GM21717 (cell line): ENCODE results near the gene GRAMD4.

Experiments used
- ATAC-seq: cut with Tn5 transposase; IDR thresholded peaks from one replicate; pipeline ENCODE4 v1.9.1; 2021; ENCODE audit warnings: mild to moderate bottlenecking, moderate library complexity; ENCODE audit not compliant: unreplicated experiment

GRAMD4 gene

DNA sequence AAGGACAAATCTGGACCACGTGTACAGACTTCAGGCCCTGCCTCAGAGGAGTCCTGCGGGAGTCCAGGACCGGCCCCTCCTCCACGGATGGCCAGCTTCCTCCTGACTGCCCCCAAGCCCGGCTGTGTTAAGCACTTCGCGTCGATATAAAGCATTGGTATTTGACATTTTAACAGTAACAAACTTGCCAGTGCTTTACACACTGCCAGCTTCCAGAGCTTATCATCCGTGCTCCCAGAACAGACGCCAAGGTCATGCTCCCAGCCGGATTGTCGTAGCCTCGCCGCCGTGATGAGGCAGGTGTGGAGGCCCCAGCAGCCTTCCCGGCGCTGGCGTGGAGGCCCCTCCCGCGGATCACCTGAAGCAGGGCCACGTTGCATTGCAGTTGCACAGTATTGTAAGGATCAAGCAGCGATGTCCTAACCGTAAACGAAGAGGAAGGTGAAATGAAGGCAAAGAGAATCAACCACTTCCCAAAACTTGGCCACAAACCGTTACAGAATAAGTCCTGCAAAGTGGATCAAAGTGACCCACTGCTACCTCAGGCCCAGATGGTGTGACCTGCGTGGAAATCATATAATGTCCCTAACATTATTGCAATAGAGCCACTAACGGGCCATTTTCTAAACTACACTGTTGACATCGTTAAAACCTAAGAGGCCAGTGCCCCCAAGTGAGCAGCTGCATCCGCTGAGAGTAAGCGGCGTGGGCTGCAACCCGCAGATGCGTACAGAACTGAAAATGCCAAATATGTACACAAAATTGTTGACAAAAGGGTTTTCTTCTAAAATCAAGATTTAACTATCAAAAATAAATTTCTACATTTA, 66.2 kb downstream of the GRAMD4 start:
- no peak for ATAC-seq

DNA sequence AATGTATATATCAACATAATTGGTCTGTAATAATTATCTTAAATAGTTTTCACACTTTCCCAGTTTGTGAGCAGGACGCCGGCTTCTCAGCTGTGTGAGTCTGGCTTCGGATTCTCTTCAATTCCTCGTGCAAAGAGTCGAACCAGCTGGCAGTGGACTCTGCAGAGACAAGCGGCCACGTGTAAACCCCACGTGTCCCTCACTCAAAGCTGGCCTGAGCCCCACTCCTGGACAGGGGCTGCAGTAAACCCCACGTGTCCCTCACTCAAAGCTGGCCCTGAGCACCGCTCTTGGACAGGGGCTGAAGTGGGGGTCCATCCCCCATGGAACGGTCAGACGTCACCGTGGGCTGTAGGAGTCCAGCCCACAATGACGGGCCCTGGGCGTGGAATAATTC, 66.9 kb downstream of the GRAMD4 start:
- no peak for ATAC-seq

DNA sequence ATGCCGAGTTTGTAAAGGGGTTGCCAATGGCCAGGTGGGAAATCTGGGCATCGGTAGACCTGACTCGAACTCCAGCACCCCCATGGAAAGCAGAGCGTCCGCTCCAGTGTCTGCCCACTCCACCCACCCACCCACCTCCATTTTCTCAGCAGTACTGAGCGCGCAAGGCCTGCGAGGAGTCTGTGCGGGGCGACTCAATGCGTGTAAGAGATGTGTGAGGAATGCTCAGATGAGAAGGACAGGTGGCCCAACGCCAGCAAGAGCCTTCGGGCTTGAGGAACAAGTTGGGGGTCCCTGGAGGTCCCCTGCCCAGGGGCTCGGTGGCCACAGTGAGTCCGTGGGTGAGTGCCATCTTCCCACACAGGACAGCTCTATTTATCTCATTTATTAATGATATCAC, 67.3 kb downstream of the GRAMD4 start:
- no peak for ATAC-seq

DNA sequence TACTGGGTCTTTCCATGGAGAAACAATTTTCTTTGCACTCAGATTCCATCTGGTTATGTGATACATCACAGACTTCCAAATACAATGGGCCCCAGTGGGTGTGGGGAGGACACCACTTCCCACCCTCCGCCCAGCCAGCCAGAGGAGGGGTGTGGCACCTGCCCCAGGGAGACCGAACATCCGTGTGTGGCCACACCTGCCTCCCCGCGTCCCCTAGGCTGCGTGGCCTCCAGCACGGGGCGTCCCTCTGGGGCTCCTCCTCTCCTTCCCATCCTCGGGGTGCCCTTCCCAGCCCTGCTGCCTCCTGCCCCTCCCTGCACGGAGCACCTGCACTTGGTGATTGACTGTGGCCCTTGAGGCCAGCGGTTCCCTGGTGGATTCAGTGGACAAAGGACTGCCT, 68.8 kb downstream of the GRAMD4 start:
- no peak for ATAC-seq

DNA sequence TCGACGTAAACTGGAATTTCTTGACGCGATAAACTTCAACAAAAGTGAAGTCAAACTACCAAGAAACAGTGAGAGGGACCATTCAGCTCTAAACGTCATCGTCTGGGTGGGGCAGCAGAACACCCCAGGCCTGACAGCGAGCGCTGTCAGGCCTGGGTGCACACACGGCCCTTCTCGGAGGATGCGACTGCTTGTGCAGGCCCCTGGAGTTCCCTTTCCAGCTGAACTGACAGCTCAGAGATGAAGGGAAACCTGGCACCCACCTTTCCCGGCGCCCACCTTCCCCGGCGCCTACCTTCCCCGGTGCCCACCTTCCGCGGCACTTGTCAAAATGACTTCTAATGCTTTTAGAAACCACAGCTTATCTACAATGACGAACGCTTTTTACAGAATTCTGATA, 70.0 kb downstream of the GRAMD4 start:
- no peak for ATAC-seq

DNA sequence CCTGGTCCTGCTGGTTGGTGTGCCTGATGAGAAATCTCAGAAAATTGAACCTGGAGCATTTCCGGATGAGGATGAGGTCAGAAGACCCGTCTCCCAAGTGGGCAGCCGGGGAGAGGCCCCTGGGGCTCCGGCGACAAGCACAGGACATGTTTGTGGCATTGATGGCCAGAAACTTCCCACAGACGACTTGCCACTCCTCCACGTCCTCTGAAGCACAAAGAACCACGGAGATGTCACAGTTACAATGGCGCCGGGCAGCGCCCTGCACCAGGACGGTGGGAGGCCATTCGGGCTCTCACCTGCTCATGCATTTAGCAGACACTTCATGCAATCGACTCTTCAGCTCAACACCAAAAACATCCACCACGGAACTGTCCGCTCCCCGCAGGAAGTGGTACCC, 71.4 kb downstream of the GRAMD4 start:
- ATAC-seq = no peak

DNA sequence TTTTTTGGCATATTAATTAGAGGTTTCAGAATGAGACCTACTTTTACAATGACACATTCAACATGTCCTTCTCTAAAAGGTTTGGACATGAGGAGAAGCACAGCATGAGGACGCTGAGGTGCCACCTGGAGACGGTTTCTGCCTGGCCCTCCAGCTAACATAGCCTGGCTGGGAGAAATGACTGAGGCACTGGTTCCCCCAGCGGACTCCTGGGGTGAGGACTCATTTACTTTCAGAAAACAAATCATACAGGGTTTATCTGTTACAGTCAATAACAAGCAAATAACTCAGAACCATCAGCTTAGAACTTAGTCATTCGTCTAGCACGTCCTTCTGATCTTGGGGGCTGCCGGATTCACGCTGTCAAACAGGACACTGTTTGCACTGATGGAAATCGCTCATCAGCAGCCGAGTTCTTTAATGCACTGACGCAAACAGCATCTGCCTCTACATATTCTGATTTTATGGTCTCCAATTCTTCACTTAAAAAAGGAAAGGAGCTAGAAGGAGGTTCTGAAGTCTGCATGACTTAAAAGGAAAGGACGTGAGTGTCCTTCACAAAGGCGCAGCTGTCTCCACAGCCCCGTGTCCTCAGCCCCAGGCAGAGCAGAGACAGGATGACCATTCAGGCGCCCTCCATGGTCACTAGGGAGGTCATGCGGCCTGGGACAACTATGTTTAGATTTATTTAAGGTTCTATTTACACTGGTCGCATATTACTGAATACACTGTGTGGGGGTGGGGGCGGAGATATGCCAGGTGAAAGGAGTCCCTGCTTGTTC, 73.6 kb downstream of the GRAMD4 start:
- no peak for ATAC-seq

DNA sequence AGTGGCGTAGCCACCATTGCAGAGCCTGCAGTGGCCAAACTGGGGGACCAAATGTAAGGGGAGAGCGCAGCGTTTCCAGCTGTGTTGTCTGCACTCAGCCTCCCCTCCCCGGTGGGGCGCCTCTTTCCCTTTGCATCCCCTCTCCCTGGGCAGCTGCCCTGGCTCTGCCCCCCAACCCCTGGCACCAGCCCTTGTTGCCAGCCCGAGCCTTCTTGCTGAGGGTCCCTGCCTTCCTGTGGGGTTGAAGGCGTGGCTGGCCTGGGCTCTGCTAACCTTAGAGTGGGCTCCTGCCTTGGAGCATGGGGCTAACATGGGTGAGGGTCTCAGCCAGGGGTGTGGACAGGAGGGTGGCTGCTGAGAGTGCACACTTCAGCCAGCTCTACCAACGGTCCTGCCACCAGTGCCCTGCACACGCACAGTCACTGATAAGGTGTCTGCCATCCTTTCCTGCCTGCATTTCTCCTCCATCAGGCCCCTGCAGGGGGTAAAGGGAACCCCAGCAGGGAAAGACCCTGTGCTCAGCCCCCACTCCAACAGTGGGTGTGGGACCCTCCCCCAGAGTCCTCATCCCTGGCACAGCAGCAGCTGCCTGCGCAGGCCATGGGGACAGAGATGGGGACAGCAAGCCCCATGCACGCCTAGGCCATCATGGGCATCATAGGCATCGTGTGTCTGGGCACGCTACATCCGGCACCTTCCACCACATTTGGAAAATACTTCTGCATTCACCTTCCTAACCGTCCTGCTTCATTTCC, 74.4 kb downstream of the GRAMD4 start:
- ATAC-seq = no peak

DNA sequence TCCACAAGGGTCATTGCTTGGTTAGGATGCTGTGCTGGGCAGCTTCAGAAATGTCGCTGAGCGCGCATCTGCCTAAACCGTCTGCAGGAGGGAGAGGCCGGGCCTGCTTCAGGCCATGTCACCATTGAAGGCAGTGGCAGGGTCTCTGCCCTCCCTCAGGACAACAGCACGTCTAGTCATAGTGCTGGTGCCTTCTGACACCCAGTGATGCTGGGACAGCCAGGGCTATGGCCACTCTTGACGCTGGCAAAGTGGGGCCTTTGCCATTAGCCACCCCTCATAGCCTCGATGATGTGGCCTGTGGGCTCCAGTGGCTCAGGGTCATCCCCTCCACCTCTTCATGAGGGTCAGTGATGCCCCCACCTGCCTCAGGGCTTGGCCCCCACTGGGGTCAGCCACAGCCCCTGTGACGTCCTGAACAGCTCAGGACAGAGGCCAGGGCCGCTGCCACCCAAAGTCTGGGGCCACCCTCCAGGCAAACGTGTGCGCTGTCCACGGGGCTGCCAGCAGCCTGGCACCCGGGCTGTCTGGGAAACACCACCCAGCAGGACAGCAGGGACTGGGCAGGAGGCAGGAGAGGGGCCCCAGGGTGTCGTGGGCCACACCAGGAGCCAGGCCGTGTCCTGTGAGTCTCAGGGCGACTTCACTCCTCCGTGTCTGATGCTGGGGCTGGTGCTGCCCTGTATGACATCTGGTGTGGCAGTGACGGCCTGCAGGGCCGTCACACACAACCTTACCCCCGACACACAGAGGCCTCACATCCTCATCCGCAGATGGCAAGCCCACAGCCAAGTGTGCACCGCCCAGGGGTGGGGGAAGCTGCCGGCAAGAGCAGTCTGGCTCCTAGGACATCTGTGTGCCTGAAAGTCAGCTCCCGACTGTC, 75.4 kb downstream of the GRAMD4 start:
- ATAC-seq = no peak

DNA sequence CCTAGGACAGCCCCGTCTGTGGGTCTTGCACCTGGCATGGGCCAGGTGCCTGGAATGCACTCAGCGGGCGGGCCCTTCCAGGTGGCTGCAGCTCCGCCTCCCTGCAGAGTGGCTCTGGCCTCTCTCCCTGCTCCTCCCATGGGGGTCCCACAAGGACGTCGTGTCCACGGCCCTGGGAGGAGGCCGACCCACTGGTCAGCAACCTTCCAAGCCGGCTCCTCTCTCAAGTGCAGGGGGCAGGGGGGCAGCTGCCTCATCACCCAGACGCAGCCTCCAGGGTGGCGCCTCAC, 76.0 kb downstream of the GRAMD4 start:
- ATAC-seq = no peak

DNA sequence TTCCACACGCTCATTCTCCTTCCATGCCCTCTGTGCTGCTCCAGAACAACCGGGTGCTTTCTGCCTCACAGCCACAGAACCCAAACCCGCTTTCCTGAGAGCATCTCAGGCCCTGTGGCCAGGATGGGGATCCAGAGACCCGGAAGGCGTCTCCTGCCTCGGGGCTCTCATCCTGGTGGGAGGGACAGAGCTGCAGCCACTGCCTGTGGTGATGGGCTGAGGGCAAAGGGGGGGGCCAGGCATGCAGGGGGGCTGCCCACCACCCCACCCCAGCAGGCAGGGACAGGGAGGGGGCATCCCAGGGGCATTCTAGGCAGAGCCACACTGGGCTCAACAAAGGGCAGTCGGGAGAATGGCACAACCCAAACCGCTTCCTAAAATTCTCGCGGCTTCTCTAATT, 76.4 kb downstream of the GRAMD4 start:
- ATAC-seq = no peak

DNA sequence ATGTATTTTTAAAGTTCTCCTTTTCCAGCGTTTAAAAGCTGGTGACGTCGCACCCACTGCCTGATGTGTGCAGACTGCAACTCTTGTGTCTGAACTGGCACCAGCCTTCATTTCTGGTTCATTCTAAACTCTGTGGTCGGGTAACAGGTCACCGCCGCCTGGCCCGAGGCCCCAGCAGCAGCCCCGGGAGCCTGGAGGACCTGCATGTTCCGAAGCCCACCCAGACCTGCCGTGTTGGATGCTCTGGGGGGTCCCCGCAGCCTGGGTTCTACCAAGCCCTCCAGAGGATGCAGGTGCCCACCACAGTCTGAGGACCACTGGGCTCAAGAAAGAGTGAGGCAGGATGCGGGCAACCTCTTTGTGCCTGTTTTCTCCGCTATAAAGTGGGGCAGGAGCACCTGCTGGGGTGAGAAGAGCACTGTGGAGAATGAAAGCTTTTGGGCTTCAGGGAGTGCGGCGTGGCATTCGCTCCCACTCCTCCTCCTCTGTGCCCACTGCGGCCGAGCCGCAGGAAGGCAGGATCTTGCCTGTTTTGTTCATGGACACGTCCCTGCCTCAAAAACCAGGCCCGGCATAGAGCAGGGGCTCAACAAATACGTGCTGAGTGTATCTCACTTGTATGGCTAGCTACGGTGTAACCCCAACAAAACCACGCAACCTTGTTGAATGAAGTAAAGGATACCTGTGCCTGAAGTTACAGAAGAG, 77.8 kb downstream of the GRAMD4 start:
- ATAC-seq = no peak

DNA sequence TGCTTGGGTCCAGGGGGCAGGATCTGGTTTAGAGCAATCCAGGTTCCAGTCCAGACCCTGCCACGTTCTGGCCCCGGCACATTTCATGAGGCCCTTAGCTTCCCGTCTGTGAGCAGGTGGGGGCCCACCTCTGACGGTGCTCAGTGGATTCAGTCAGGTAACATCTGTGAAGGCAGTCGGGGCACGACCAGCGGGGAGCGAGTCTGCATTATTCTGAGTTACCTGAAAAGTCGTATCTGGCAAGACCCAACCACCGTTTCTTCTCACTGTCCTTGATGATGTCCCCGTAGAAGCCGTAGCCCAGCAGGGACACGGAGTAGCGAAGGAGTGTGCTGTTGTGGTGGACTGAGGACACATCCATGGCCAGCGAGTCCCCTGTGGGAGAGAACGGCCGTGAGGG, 78.9 kb downstream of the GRAMD4 start:
- no peak for ATAC-seq

DNA sequence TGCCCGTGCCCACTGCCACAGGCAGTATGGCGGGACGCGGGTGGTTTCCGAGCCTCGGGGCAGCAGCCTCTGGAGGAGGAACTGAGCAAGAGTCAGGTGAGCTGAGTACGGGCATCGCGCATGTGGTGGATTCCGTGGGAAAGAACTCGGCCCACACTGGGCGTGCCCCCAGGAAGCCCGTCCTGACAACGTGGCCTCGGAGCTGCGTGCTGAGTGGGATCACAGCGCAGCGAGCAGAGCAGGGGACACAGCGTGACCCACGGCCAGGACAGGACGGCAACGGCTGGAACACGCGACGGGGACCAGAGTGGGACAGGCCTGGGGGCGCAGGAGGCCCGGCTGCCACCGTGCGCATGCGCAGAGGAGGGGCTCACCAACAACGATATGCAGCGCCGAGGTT, 81.1 kb downstream of the GRAMD4 start:
- no peak for ATAC-seq

DNA sequence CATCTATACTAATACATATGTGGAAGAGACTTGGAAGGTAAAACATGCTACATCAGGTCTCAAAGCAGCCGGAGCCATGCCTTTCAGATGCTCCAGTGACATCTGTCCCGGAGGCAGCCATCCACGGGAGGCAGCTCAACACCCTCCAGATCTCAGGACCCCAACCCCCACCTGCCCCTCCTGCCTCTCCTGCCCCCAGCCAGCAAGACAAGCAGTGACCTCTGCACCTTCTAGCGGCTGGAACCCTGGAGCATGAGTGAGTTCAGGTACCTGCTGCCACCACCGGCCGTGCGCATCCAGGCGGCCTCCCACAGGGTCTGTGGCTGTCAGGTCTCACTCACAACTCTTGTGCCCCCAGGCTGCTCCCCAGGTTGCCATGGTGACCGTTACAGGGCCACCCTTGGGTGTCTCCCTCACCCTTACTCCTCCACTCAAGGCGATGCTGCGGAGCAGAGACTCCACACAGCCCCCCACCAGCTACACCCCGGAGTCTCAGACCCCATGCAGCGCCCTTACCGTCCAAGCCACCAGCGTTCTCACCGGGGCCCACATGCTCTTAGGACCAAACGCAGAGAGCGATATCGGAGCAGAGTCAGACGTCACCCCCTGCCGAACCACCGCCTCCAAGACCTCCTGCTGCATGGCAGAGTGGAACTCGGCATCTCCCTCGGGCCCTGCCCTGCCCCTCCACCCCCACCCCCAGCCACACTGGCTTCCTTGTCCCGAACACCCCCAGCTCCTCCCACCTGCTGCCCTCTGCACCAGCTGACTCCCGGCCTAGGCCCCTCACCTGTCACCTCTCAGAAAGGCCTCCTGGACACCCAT, 83.2 kb downstream of the GRAMD4 start:
- ATAC-seq = no peak

DNA sequence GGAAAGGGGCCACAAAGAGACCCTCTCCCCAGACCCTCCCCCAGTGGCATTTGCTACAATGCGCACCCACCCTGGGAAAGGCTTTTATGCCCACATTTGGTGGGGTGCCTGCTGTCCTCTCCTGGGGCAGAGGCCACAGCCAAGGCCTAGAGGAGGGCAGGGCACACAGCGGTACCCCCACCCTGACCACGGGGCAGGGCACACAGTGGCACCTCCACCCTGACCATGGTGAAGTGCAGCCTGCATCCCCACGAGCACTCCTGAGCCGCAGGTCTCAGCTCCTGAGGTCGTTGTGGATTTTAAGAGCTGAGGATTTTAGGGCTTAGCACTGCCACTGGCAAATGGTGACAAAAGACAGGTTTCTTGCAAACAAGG, 83.8 kb downstream of the GRAMD4 start:
- no peak for ATAC-seq

DNA sequence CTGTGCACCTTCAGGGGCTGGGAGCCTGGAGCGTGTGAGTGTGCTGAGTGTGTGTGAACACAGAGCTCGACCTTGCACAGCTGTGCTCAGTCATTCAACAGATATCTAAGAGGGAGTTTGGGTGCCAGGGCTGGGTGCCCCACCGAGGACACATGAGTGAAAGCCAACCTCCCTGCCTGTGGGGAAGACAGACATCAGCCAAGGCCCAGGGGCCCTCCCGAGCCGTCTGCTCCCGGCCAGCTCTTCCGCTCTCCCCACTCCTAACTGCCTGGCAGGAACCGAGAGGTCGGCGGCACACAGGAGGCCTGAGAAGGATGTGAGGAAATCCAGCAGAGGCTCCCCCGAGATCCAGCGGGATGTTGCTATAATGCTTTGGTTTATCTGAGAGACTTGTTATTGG, 85.9 kb downstream of the GRAMD4 start:
- ATAC-seq = no peak

DNA sequence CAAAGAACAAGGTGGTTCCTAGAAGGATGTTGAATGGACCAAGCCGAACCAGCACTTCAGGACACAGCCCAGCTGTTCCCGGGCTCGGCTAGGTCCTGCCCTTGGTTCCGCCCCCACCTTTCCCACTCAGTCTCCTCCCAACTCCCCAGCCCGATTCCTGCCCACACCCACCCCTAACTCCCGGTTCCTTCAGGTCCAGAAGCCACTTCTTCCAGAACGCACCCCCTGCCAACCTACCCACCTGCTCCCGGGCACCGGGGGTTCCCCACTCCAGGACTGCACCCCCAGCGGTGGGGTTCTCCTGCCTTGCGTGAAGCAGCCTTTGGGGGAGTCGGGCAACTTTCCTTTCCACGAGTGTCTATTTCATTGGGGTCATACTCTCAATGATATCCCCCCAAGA, 87.1 kb downstream of the GRAMD4 start:
- no peak for ATAC-seq

DNA sequence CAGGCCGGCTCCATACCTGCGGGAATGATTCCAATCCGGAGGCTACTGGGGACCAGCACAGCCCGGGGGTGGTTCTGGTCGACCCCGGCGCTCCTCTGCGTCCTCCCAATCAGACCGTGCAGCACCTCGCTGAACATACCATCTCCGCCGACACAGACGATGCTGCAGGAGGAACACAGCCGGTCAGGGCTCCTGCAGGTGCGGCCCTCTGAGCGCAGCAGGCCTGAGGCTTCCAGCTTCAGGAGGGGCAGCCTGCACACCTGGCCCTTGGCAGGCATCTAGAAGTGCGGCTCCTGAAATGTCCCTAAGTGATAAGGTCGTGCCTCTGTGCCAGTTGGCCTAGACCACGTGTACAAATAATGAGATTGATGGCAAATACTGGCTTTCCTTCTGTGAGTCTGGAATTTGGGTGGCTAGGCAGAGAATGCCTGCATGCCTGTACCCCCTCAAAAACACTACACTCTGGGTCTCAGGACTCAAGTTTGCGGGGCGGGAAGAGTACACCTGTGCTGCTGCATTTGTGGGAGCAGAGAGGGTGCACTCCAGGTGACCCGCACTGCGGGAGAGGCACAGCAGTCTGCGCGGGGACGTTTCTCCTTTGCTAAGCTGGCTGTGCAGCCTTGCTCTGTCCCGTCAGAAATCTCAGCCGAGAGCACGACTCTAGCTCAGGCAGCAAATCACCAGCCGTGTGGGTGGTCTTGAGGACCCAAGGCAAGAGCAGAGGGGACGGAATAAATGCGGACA, 87.8 kb downstream of the GRAMD4 start:
- no peak for ATAC-seq
